Measurements from ENCODE around the gene SLC4A4.

GRCh38 chr4:71392109-71392508 lies 53.3 kb downstream of the SLC4A4 start:
- TF ChIP-seq FOXM1 (IDR thresholded peaks at IDR 0.05; ENCODE audit: borderline replicate concordance) (no peak), L3MBTL2 (conservative IDR thresholded peaks at IDR 0.05) (no peak), NFRKB (IDR thresholded peaks at IDR 0.05) (no peak), SP1 (IDR thresholded peaks at IDR 0.05) (no peak), CTBP1 (IDR thresholded peaks at IDR 0.05; ENCODE audit: borderline replicate concordance) (no peak), LEF1 (IDR thresholded peaks at IDR 0.05; ENCODE audit: borderline replicate concordance) (no peak), ELF4 (IDR thresholded peaks at IDR 0.05) (no peak), FOXK2 (IDR thresholded peaks at IDR 0.05) (no peak), BHLHE40 (IDR thresholded peaks at IDR 0.05; ENCODE audit: borderline replicate concordance) (no peak), SUZ12 (IDR thresholded peaks at IDR 0.05) (no peak), TARDBP (IDR thresholded peaks at IDR 0.05) (no peak)

Measured in HEK293T (cell line).